Neural cell (in vitro differentiated cells): ENCODE data around the gene FAM167B. TPM values are rescaled to one million over a fixed set of nuclear protein-coding genes. Genes with fewer than 3 reads are reported as not detected.

ENCODE experiments used
- H2AFZ ChIP-seq: fragments of 200-600, 300-800 bp; sonication (generic), shearing (Covaris generic); 2 replicates; pipeline ENCODE4 v1.6.0; 2014; ENCODE audit warnings: low read depth, mild to moderate bottlenecking, antibody characterized with exemption, low read length, moderate library complexity
- H3F3A ChIP-seq: fragments of 200-600 bp; shearing (Covaris generic); 2 replicates; pipeline ENCODE4 v1.6.1; 2016; ENCODE audit warnings: mild to moderate bottlenecking, moderate library complexity, mixed read lengths, antibody characterized with exemption, low read length; ENCODE audit not compliant: insufficient read depth, poor library complexity, severe bottlenecking
- H3K27ac ChIP-seq: fragments of 200-600, 300-800 bp; sonication (generic), shearing (Covaris generic); 2 replicates; pipeline ENCODE4 v1.5.1; 2014; ENCODE audit warnings: mild to moderate bottlenecking, low read length, moderate library complexity
- H3K27me3 ChIP-seq: fragments of 300-800, 200-600 bp; sonication (generic), shearing (Covaris generic); 2 replicates; pipeline ENCODE4 v1.6.0; 2014; ENCODE audit warnings: mild to moderate bottlenecking, low read depth, low read length, moderate library complexity; ENCODE audit not compliant: insufficient read depth
- H3K36me3 ChIP-seq: fragments of 300-800, 200-600 bp; sonication (generic), shearing (Covaris generic); 2 replicates; pipeline ENCODE4 v1.5.1; 2014; ENCODE audit warnings: mild to moderate bottlenecking, antibody characterized with exemption, low read length, moderate library complexity; ENCODE audit not compliant: insufficient read depth
- H3K4me2 ChIP-seq: fragments of 300-800, 200-600 bp; sonication (generic), shearing (Covaris generic); 2 replicates; pipeline ENCODE4 v1.6.0; 2014; ENCODE audit warnings: mild to moderate bottlenecking, low read length
- H3K4me3 ChIP-seq: fragments of 300-800, 200-600 bp; sonication (generic), shearing (Covaris generic); 2 replicates; pipeline ENCODE4 v1.5.1; 2014; ENCODE audit warnings: mild to moderate bottlenecking, low read length, moderate library complexity
- H3K79me2 ChIP-seq: fragments of 200-600 bp; shearing (Covaris generic); replicated peaks from 2 replicates; pipeline ENCODE4 v1.6.0; 2014; ENCODE audit warnings: mild to moderate bottlenecking, low read length, moderate library complexity; ENCODE audit not compliant: insufficient read depth
- H3K9ac ChIP-seq: fragments of 300-800, 200-600 bp; sonication (generic), shearing (Covaris generic); 2 replicates; pipeline ENCODE4 v1.6.1; 2016; ENCODE audit warnings: mild to moderate bottlenecking, low read length, mixed read lengths
- H3K9me2 ChIP-seq: fragments of 200-600 bp; shearing (Covaris generic); 2 replicates; pipeline ENCODE4 v1.6.1; 2016; ENCODE audit warnings: mild to moderate bottlenecking, low read length, mixed read lengths; ENCODE audit not compliant: insufficient read depth
- H3K9me3 ChIP-seq: fragments of 200-600, 300-800 bp; sonication (generic), shearing (Covaris generic); 2 replicates; pipeline ENCODE4 v1.6.1; 2016; ENCODE audit warnings: mild to moderate bottlenecking, mixed run types, low read length, moderate library complexity, mixed read lengths
- H4K20me1 ChIP-seq: fragments of 200-600 bp; shearing (Covaris generic); 2 replicates; pipeline ENCODE4 v1.6.1; 2016; ENCODE audit warnings: mild to moderate bottlenecking, mixed run types; ENCODE audit not compliant: insufficient read depth
- CTCF ChIP-seq: fragments of 450-650 bp; IDR thresholded peaks from 2 replicates; pipeline ENCODE4 v1.5.1; 2014; ENCODE audit warnings: antibody characterized with exemption, mild to moderate bottlenecking, moderate library complexity; ENCODE audit not compliant: poor library complexity, severe bottlenecking
- EP300 ChIP-seq: fragments of 450-650 bp; conservative IDR thresholded peaks from 2 replicates; pipeline ENCODE4 v1.6.1; 2014; ENCODE audit warnings: antibody characterized with exemption, mild to moderate bottlenecking, moderate library complexity; ENCODE audit not compliant: poor library complexity, severe bottlenecking
- EZH2 ChIP-seq: fragments of 200-600, 300-800 bp; shearing (Covaris generic), sonication (generic); IDR thresholded peaks from 2 replicates; pipeline ENCODE4 v1.6.1; 2014; ENCODE audit warnings: antibody characterized with exemption, low read length, borderline replicate concordance, mild to moderate bottlenecking; ENCODE audit not compliant: insufficient read depth, poor library complexity, severe bottlenecking
- MXI1 ChIP-seq: fragments of 450-650 bp; conservative IDR thresholded peaks from 2 replicates; pipeline ENCODE4 v1.6.1; 2014; ENCODE audit warnings: antibody characterized with exemption, mild to moderate bottlenecking; ENCODE audit not compliant: poor library complexity, severe bottlenecking
- POLR2AphosphoS5 ChIP-seq: IDR thresholded peaks from 2 replicates; pipeline ENCODE4 v1.6.1; 2012
- RAD21 ChIP-seq: fragments of 450-650 bp; conservative IDR thresholded peaks from 2 replicates; pipeline ENCODE4 v1.6.1; 2014; ENCODE audit warnings: antibody characterized with exemption, mild to moderate bottlenecking, moderate library complexity
- REST ChIP-seq: IDR thresholded peaks from 2 replicates; pipeline ENCODE4 v1.6.1; 2012; ENCODE audit warnings: borderline replicate concordance
- SMC3 ChIP-seq: fragments of 450-650 bp; conservative IDR thresholded peaks from 2 replicates; pipeline ENCODE4 v1.6.1; 2014; ENCODE audit warnings: antibody characterized with exemption, mild to moderate bottlenecking, moderate library complexity; ENCODE audit not compliant: poor library complexity
- TAF1 ChIP-seq: IDR thresholded peaks from 2 replicates; pipeline ENCODE4 v1.6.1; 2012; ENCODE audit warnings: low read depth
- polyA plus RNA-seq: library from polyadenylated mRNA; depleted of rRNA; stranded (reverse); fragments of >200 nt; gene quantifications from 2 replicates; pipeline ENCODE4 v1.2.3, GENCODE V29; 2014

Gene FAM167B
- polyA plus RNA-seq, 1 donor from 2014 or later, result not detected

GRCh38 chr1:32208891-32209328 lies 38.1 kb upstream of the FAM167B start, which contains the start of gene DCDC2B:
Gene DCDC2B, plus strand, starts transcription at chr1:32209089. Its CDS starts 5 bp downstream, at chr1:32209094.
- no peaks in the 10 kb centered on the region for H3K9me2 ChIP-seq

More at GRCh38 chr1:32208891-32209328, 38.1 kb upstream of the FAM167B start, which contains the start of gene DCDC2B:
- H3K9me3 ChIP-seq, result no peaks in the 10 kb centered on the region
- H3F3A ChIP-seq, result no peaks in the 10 kb centered on the region
- H2AFZ ChIP-seq, result no peak within 1 kb of the TSS
- TF ChIP-seq EP300 (no peak), SMC3 (no peak), MXI1 (no peak), RAD21 (no peak), POLR2AphosphoS5 (no peak), CTCF (no peak), EZH2 (no peak), REST (no peak), TAF1 (no peak)
- H4K20me1 ChIP-seq, result no peaks in the 10 kb centered on the region
- H3K27ac ChIP-seq, result no peak within 1 kb of the TSS
- no peak within 1 kb of the TSS for H3K4me2 ChIP-seq
- H3K9ac ChIP-seq, result no peak within 1 kb of the TSS
- no peak within 1 kb of the TSS for H3K4me3 ChIP-seq
- H3K79me2 ChIP-seq, result peaks cover 7% of the 10 kb centered on the region
- H3K36me3 ChIP-seq, result no peaks in the 10 kb centered on the region
- no peaks in the 10 kb centered on the region for H3K27me3 ChIP-seq
